Duodenal mucosa (tissue), 2 donors: ENCODE measurements around the gene USP7.

Source experiments
- H3K27ac ChIP-seq: one replicate; pipeline ENCODE4 v1.7.0; 2013; ENCODE audit warnings: low read depth, low read length
- H3K27me3 ChIP-seq, 2 donors: one replicate each; pipeline ENCODE4 v1.7.0; 2013; ENCODE audit warnings: low read length in 2 of 2, control low read depth in 1 of 2; ENCODE audit not compliant: insufficient read depth in 2 of 2, control insufficient read depth in 1 of 2
- H3K36me3 ChIP-seq, 2 donors: one replicate each; pipeline ENCODE4 v1.7.0; 2013; ENCODE audit warnings: low read length in 2 of 2, control low read depth in 1 of 2; ENCODE audit not compliant: insufficient read depth in 2 of 2, control insufficient read depth in 1 of 2
- H3K4me1 ChIP-seq, 2 donors: one replicate each; pipeline ENCODE4 v1.7.0; 2013; ENCODE audit warnings: low read length in 2 of 2, control low read depth in 1 of 2; ENCODE audit not compliant: insufficient read depth in 2 of 2, control insufficient read depth in 1 of 2
- H3K4me3 ChIP-seq, 2 donors: one replicate each; pipeline ENCODE4 v1.7.0; 2013; ENCODE audit warnings: low read length in 2 of 2, low read depth in 1 of 2
- H3K9ac ChIP-seq, 2 donors: one replicate each; pipeline ENCODE4 v1.7.0; 2013; ENCODE audit warnings: low read length in 2 of 2, low read depth in 1 of 2
- H3K9me3 ChIP-seq, 2 donors: one replicate each; pipeline ENCODE4 v1.7.0; 2013; ENCODE audit warnings: low read length in 2 of 2, control low read depth in 1 of 2; ENCODE audit not compliant: control insufficient read depth in 1 of 2

The USP7 gene

GRCh38 chr16:8963821-8964441 lies at the start of gene USP7:
Gene USP7, minus strand, starts transcription at chr16:8963906. Its CDS starts 621 bp downstream, at chr16:8963285.
- Histone ChIP-seq H3K4me3 (peak within 1 kb of the TSS; percentile 64 to 70), H3K4me1 (peaks cover 42 to 46% of the 10 kb centered on the region in 2 donors), H3K9ac (peak within 1 kb of the TSS; percentile 61), H3K27me3 (no peaks in the 10 kb centered on the region), H3K9me3 (no peaks in the 10 kb centered on the region), H3K36me3 (no peaks in the 10 kb centered on the region), H3K27ac (peak within 1 kb of the TSS; percentile 73)

- Histone ChIP-seq H3K4me1 (peaks cover 0 to 6% of the 10 kb centered on the region in 2 donors), H3K4me3 (no peak overlapping the region), H3K9me3 (peaks cover 7 to 8% of the 10 kb centered on the region in 2 donors), H3K36me3 (no peaks in the 10 kb centered on the region), H3K27me3 (peaks cover 0 to 3% of the 10 kb centered on the region in 2 donors), H3K27ac (no peak overlapping the region), H3K9ac (no peak overlapping the region)
Observed at GRCh38 chr16:9013508-9013864, 49.8 kb upstream of the USP7 start.

GRCh38 chr16:9012848-9013507 lies 49.3 kb upstream of the USP7 start:
- Histone ChIP-seq H3K9ac (no peak overlapping the region), H3K27me3 (peaks cover 0 to 3% of the 10 kb centered on the region in 2 donors), H3K9me3 (peaks cover 7 to 8% of the 10 kb centered on the region in 2 donors), H3K4me3 (no peak overlapping the region), H3K36me3 (no peaks in the 10 kb centered on the region), H3K4me1 (peaks cover 0 to 7% of the 10 kb centered on the region in 2 donors), H3K27ac (no peak overlapping the region)

GRCh38 chr16:9012330-9012729 lies 48.6 kb upstream of the USP7 start:
- Histone ChIP-seq H3K9ac (no peak overlapping the region), H3K27me3 (peaks cover 0 to 3% of the 10 kb centered on the region in 2 donors), H3K4me1 (peaks cover 0 to 7% of the 10 kb centered on the region in 2 donors)

GRCh38 chr16:9008601-9009260 lies 45.0 kb upstream of the USP7 start:
- Histone ChIP-seq H3K27me3 (peaks cover 0 to 3% of the 10 kb centered on the region in 2 donors), H3K4me1 (peaks cover 0 to 12% of the 10 kb centered on the region in 2 donors), H3K27ac (no peak overlapping the region), H3K4me3 (peak overlapping the region; percentile 66), H3K9ac (peak overlapping the region; percentile 48 to 52), H3K36me3 (no peaks in the 10 kb centered on the region), H3K9me3 (no peaks in the 10 kb centered on the region)

More at GRCh38 chr16:9012330-9012729, 48.6 kb upstream of the USP7 start:
- H3K9me3 ChIP-seq = peaks cover 7 to 8% of the 10 kb centered on the region in 2 donors
- no peak overlapping the region for H3K4me3 ChIP-seq
- H3K27ac ChIP-seq = no peak overlapping the region
- no peaks in the 10 kb centered on the region for H3K36me3 ChIP-seq

GRCh38 chr16:9007177-9007794 lies 43.6 kb upstream of the USP7 start:
- Histone ChIP-seq H3K4me3 (no peak overlapping the region), H3K27me3 (peaks cover 0 to under 1% of the 10 kb centered on the region in 2 donors), H3K9ac (no peak overlapping the region), H3K4me1 (peaks cover 0 to 12% of the 10 kb centered on the region in 2 donors), H3K27ac (no peak overlapping the region), H3K9me3 (no peaks in the 10 kb centered on the region), H3K36me3 (no peaks in the 10 kb centered on the region)

- Histone ChIP-seq H3K36me3 (no peaks in the 10 kb centered on the region), H3K9me3 (no peaks in the 10 kb centered on the region), H3K27ac (no peak overlapping the region), H3K9ac (no peak overlapping the region), H3K27me3 (no peaks in the 10 kb centered on the region), H3K4me3 (no peak overlapping the region), H3K4me1 (peaks cover 0 to 12% of the 10 kb centered on the region in 2 donors)
Observed at GRCh38 chr16:9004183-9004582, 40.5 kb upstream of the USP7 start.

- Histone ChIP-seq H3K9ac (no peak overlapping the region), H3K4me3 (no peak overlapping the region), H3K27me3 (no peaks in the 10 kb centered on the region), H3K4me1 (peaks cover 0 to 8% of the 10 kb centered on the region in 2 donors), H3K36me3 (no peaks in the 10 kb centered on the region), H3K27ac (no peak overlapping the region), H3K9me3 (no peaks in the 10 kb centered on the region)
Observed at GRCh38 chr16:9003763-9004162, 40.1 kb upstream of the USP7 start.

GRCh38 chr16:9003322-9003721 lies 39.6 kb upstream of the USP7 start:
- H3K4me1 ChIP-seq = peaks cover 0 to 4% of the 10 kb centered on the region in 2 donors
- no peaks in the 10 kb centered on the region for H3K36me3 ChIP-seq
- H3K9me3 ChIP-seq = no peaks in the 10 kb centered on the region
- H3K9ac ChIP-seq = no peak overlapping the region
- H3K27ac ChIP-seq = no peak overlapping the region
- no peaks in the 10 kb centered on the region for H3K27me3 ChIP-seq
- H3K4me3 ChIP-seq = no peak overlapping the region

GRCh38 chr16:9002042-9002441 lies 38.3 kb upstream of the USP7 start:
- H3K4me1 ChIP-seq = peaks cover 0 to 4% of the 10 kb centered on the region in 2 donors
- H3K36me3 ChIP-seq = no peaks in the 10 kb centered on the region
- no peak overlapping the region for H3K9ac ChIP-seq
- H3K27me3 ChIP-seq = no peaks in the 10 kb centered on the region
- no peak overlapping the region for H3K4me3 ChIP-seq
- H3K27ac ChIP-seq = no peak overlapping the region
- no peaks in the 10 kb centered on the region for H3K9me3 ChIP-seq
